Mesenteric fat pad (tissue), 1 donor: ENCODE data around the gene WIF1. TPM values are rescaled to one million over a fixed set of nuclear protein-coding genes. Genes with fewer than 3 reads are reported as not detected.

ENCODE experiments used
- DNase-seq: peaks from one replicate; pipeline ENCODE4 v3.0.0-alpha.2; 2020; ENCODE audit warnings: low spot score
- total RNA-seq: library from RNA; stranded (reverse); fragmentation: NEBNext Ultra II Directional; extraction: Animal tissue kit (Norgen Biotek cat#: 25700); gene quantifications from one replicate; pipeline ENCODE4 v1.2.1, GENCODE V29; 2021
- donor health status: DM: yes; HTN: yes; CAD: no.

WIF1 gene
- total RNA-seq, 1 donor from 2014 or later = 1.8 TPM

DNA sequence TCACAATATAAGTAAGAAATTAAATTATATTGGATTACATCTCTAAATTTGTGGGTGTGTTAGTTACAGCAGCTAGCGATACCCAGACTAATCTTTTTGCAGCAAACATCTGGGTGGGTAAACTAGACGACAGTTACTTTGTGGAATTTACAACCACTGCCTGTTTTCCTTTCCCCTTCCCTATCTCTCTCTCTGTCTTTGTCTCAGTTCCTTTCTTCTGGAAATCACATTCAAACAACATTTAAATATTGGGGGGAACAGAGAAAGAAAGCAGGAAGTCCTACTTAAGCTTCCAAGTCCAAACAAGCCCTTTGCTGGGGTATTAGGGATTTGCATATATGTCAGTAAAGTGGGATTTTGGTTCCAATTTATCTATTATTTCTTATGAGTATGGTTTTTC is 97.6 kb downstream of the WIF1 start:
- no peak for DNase-seq

DNA sequence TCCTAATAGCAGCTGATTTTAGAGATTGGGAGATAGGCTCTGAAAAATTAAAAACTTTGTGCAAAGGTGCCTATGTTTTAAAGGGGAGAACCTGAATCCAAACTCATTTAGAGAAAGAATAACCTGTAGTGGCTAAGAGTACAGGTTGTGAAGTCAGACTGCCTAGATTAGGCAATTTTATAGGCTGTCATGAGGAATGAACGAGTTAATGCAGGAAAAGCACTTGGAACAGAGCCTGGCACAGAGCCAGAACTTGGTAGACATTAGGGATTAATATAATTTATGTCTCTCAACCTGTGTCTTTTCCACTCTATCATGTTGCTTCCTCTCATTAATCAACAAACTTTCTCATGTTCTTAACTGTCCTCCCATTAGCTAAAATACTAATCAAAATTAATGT is 98.1 kb downstream of the WIF1 start:
- DNase-seq = no peak

DNA sequence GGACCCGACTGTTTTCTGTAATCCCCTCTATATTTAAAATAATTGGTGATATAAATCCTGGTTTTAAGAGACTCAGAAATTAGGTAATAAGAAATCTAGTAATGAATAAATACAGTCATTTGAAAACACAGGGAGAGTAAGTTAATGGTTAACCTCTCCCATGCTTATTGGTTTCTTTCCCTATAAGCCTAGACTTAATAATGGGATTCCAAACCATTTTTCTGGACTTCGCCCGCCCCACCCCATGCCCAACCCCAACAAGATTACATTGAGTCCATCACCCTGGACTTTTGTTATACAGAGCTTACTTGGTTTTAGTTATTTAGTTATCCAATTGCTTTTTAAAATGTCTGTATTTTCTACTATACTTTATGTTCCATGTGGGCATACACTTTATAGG is 98.7 kb downstream of the WIF1 start:
- no peak for DNase-seq

DNA sequence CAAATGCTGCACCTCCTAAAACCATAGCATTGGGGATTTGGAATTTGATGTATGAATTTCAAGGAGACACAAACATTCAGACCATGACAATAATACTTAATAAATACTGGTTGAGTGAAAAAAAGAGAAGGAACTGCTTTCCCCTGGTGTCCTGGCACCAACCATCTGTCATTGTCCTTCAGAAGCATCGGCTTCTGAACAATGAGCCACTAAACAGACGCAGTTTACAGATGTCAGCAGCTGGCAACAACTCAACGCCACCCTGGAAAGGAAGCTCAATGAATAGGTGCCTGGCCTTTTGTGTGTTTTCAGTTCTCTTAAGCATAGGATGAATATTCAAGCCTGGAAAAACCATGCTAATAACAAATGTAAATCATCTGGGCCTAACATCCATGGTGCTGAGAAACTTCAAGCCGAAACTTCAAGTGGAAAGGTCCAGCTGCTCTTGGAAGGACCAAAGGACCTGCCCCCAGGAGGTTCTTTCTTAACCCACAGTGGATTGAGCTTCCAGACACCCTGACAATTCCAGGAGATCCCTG is 101.3 kb downstream of the WIF1 start:
- DNase-seq = no peak

DNA sequence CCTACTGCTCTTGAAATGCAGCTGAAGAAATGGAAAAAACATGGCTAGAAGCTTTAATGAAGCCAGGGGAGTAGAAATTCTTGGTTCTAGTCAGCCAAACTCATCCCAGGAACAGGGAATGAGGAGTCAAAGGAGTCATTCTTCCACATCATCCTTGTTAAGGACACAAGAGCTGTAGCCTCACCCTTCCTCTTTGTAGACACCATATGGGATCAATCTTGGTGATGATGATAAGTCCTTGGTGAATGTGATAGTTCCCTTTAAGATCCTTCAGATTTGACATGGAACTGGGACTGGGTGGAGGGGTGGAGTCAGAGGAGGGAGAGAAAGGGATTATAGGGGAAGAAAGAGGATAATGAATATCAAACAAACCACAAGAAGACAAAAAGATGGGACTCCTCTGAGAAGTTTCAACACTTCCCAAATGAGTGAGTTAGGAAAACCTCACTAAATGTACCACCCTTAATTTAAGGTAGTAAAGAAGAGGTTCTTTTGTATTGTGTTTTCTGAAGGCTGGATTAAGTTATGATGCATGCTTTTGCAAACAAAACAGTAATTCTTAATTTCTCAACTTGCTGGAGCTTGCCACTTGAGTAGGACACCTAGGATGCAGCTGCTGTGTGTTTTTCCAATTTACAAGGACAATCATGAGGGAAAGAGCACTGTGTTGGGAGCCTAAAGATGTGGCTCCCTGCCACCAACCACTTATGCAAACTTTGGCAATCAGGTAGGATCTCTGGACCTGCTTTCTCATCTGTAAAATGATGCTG is 104.0 kb downstream of the WIF1 start:
- no peak for DNase-seq

DNA sequence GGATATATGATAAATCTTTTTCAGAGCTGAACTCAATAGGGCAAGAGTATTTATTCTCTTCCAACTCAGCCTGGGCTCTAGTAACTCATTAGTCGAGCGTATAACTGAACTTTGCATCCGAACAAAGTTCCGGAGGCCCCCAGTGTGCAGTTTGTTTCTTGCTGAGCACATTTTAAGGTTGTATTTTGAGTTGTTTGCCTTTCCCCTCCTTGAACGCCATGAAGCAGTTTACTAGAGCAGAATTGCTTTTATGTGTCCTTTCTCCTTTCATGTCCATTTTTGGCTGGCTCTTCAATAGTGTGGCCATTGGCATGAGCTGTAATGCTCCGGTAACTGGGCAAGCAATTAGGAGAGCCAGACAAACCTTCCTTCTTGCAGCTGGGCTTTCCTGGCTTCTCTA is 105.3 kb downstream of the WIF1 start:
- no peak for DNase-seq

DNA sequence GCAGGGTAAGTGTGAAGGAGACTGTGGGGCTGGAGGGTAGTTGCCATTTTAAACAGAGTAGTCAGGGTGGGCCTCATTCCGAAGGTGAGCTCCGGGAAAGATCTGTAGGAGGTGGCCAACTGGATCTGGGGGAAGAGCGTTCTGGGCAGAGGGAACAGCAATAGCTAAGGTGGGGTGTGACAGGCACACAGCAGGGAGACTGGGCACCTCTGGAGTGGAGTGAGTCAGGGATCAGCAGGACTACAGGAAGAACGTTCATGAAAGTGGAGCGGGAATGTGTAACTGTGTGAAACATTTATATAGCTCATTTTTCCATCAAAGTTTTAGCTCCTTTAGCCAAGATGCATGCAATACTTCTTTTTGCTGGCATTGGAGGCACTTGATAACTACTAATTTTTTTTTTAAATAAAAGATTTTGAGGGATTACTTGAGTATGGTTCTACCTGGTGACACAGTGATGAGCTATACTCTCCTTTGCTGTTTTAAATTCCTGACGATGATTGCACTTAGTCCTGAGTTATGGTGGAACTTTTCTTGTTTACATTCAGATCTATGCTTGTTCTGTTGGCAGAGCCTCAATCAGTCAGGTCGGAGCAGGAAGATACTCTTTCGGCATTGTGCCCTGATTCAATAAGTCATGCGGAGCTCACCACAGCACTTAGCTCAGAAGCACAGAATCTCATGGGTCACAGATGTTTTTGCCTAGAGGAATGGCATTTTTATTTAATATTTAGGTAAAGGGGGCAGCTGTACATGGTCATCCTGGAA is 106.4 kb downstream of the WIF1 start:
- DNase-seq = no peak

DNA sequence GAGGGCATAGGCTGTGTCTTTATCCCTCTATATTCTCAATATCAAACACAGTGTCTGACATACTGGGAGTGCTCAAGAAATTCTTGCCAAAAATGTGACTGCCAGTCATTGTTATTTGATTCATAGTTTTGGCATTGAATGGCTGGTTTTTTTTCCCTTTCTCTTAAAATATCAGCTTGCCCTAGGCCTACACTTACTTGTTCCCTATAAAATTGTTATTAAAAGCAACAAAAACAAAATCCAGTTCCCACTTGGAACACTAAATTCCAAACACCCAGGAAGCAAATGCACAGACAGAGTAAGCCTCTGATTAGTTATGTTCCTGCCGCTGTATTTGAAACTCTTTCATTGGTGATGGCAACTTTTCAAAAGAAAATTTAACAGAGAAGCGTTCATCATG is 110.7 kb downstream of the WIF1 start:
- DNase-seq = no peak

DNA sequence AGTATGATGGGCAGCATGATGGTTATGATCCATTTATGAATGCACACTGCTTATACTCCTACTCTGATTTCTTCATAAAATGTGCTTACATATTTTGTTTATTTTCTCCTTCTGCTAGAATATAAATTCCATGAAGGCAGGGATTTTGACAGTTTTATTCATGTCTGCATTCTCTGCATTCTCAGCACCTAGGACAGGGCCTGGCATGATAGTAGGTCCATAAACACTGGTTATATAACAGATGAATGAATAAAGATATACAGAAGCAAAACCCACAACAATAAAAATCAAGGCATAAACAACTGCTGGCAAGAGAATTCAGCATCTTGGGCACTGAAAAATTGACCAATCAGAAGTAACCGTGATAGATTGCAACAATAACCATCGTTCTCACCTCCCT is 115.4 kb downstream of the WIF1 start:
- DNase-seq = no peak

DNA sequence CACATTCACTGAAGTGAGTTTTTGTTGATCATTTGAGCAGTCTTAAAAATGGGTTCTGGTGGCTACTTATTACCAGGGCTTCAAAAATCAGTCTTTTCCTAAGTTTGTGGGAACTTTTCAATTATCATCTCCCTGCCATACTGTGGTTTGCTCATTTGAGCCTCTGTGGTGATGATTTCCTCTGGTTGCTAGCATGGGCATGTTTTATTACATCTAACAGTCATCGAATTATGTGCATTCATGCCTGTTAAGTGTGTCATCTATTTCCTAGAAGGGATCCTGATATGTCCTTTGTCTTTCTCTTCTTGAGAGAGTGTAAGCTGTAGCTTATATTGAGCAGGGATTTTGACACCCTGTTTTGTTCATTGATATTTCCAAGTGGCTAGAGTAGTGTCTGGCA is 116.8 kb downstream of the WIF1 start:
- no peak for DNase-seq

Other genes with a start within 250 kb of the WIF1 start
- gene LEMD3, start 48.3 kb upstream of the WIF1 start, total RNA-seq = 26.1 TPM
- 81.1 TPM for gene MSRB3, start 157.4 kb upstream of the WIF1 start, total RNA-seq